ENCODE measurements around the gene C9orf72. TPM values are rescaled to one million over a fixed set of nuclear protein-coding genes. Genes with fewer than 3 reads are reported as not detected.

Gene C9orf72
- total and polyA plus RNA-seq, 3 donors from 2014 or later, result 27.9 to 38.5 (median 32.0) TPM

DNA sequence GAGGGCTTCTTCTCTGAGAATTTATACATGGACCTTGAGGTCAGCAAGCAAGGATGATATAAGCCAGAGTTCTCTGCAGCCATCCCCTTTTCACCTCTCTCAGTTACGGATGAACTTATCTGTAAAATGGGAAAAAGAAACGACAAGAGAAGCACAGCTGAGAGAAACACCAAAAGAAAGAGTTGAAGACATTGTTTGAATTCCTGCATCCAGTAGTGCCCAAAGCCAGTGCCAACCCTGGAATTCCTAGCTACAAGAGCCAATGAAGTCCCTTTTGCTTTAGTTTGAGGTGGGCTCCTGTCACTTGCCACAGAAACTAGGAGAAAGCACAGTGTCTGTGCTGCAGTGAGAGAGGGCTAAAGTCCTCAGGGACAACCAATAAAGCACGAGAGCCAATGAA, 37.1 kb downstream of the C9orf72 start:
- H3K4me3 ChIP-seq, result no peak overlapping the region
- 81 to 91% methylated on average over 3 of the region's 3 CpGs for WGBS, 2 donors
- intact Hi-C loops (cut with DNase I; ENCODE audit: low total_unique reads), result no loop called here
- no peak overlapping the region for H3K27ac ChIP-seq
- peaks cover 14% of the 10 kb centered on the region for H3K4me1 ChIP-seq
- no peak for DNase-seq
- H3K36me3 ChIP-seq (ENCODE audit: low read depth, missing control alignments), result no peaks in the 10 kb centered on the region
- TF ChIP-seq POLR2A (IDR thresholded peaks at IDR 0.05), result no peak
- no peaks in the 10 kb centered on the region for H3K9me3 ChIP-seq
- H3K27me3 ChIP-seq, result no peaks in the 10 kb centered on the region

DNA sequence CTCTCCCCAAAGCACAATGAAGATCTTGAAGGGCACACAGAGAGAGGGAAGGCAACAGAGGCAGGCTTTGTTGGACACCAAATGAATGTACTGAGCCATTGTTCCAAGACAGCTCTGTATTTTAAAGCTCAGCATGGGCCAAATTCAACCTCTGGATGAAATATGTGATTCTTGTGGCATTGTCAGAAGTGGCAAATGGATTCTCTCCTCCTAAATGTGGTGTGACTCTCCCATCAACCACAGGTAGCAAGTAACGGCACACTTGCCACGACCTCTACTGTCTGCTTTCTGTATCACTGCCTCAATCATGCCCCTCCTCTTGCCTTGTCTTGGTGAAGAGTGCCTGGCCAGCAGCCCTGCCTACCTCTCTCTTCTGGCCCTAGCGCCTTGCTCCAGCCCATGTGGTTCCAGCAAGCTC, 37.6 kb downstream of the C9orf72 start:
- 80 to 92% methylated on average over 3 of the region's 3 CpGs for WGBS, 2 donors
- no peak for TF ChIP-seq POLR2A (IDR thresholded peaks at IDR 0.05)
- TF ChIP-seq, protein P1, sequence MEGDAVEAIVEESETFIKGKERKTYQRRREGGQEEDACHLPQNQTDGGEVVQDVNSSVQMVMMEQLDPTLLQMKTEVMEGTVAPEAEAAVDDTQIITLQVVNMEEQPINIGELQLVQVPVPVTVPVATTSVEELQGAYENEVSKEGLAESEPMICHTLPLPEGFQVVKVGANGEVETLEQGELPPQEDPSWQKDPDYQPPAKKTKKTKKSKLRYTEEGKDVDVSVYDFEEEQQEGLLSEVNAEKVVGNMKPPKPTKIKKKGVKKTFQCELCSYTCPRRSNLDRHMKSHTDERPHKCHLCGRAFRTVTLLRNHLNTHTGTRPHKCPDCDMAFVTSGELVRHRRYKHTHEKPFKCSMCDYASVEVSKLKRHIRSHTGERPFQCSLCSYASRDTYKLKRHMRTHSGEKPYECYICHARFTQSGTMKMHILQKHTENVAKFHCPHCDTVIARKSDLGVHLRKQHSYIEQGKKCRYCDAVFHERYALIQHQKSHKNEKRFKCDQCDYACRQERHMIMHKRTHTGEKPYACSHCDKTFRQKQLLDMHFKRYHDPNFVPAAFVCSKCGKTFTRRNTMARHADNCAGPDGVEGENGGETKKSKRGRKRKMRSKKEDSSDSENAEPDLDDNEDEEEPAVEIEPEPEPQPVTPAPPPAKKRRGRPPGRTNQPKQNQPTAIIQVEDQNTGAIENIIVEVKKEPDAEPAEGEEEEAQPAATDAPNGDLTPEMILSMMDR (IDR thresholded peaks at IDR 0.05), result no peak
- no peak overlapping the region for H3K4me3 ChIP-seq
- H3K9me3 ChIP-seq, result no peaks in the 10 kb centered on the region
- intact Hi-C loops (cut with DNase I; ENCODE audit: low total_unique reads), result no loop called here
- no peaks in the 10 kb centered on the region for H3K36me3 ChIP-seq (ENCODE audit: low read depth, missing control alignments)
- H3K27ac ChIP-seq, result no peak overlapping the region
- H3K27me3 ChIP-seq, result no peaks in the 10 kb centered on the region
- DNase-seq, result peak; percentile 34
- H3K4me1 ChIP-seq, result peaks cover 14% of the 10 kb centered on the region

DNA sequence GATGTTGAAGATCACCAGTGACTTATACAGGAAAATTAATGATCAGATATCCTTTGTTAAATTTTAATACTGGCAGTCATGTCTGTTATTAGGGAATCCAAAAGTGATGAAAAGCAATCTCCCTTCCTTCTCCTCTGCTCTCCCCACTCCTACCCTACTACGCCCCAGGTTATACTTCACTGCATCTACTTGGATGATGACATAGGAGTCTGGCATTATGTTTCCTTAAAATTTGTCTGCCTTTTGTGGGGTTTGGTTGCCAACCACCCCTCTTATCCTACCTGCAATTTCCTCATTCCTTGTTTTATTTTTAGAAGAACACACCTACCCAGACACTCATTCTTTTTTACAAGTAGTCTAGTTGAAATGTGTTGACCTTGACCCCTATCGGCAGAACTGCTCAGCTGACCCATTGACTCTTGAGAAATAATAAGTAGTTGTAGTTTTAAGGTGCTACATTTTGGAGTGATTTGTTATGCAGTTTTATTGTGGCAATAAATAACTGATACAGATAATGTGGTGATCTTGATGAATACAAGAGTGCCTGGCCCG, 38.5 kb downstream of the C9orf72 start:
- no peaks in the 10 kb centered on the region for H3K27me3 ChIP-seq
- H3K27ac ChIP-seq, result peak overlapping the region; percentile 25 to 62
- DNase-seq, result no peak
- H3K36me3 ChIP-seq (ENCODE audit: low read depth, missing control alignments), result no peaks in the 10 kb centered on the region
- intact Hi-C loops (cut with DNase I; ENCODE audit: low total_unique reads), result no loop called here
- no peaks in the 10 kb centered on the region for H3K9me3 ChIP-seq
- WGBS, 2 donors, result 66 to 67% methylated on average over 3 of the region's 3 CpGs
- TF ChIP-seq, protein P1 (IDR thresholded peaks at IDR 0.05), result no peak
- TF ChIP-seq POLR2A (IDR thresholded peaks at IDR 0.05), result no peak
- no peak overlapping the region for H3K4me3 ChIP-seq
- peaks cover 13% of the 10 kb centered on the region for H3K4me1 ChIP-seq

DNA sequence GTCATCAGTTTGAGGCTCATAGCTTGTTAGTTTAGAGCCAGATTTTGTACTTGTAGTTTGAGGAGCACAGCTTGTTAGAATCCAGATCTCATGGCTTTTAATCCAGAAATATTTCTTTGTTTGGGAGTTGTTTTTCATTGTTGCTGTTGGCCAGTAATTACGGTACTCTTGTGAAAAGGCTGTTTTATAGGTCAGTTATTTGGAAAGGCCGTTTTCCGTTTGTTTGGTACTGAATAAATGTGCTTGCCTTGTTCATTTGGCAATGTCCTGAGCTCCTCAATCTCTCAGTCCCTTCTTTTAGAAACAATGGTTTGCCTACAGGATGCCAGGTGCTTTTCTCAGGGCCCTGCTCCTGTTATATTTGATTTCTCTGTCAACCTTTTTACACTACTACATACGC, 39.1 kb downstream of the C9orf72 start:
- DNase-seq, result no peak
- H3K27me3 ChIP-seq, result no peaks in the 10 kb centered on the region
- no peak overlapping the region for H3K4me3 ChIP-seq
- WGBS, 2 donors, result 50 to 53% methylated on average over 4 of the region's 4 CpGs
- intact Hi-C loops (cut with DNase I; ENCODE audit: low total_unique reads), result no loop called here
- no peaks in the 10 kb centered on the region for H3K36me3 ChIP-seq (ENCODE audit: low read depth, missing control alignments)
- H3K9me3 ChIP-seq, result no peaks in the 10 kb centered on the region
- H3K27ac ChIP-seq, result peak overlapping the region; percentile 25 to 62
- TF ChIP-seq, protein P1 (IDR thresholded peaks at IDR 0.05), result no peak
- no peak for TF ChIP-seq POLR2A (IDR thresholded peaks at IDR 0.05)
- H3K4me1 ChIP-seq, result peaks cover 7% of the 10 kb centered on the region

DNA sequence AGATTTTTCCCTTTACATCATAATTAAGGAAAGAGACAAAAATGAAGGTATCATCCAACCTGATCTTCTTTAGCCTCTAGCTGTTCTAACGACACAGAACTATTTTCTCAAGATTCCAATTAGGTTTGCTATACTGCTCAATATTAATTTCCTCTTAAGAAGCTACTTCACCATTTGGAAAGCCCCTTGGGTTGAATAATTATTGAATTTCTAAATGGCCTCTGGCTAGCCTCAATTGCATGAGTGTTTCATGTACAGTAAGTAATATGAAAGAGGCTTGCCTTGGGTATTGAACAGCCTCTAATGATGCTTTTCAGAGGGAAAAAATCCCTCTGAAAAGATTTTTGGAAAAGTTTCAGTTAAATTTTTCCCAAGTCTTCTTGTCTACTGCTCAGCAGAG, 40.0 kb downstream of the C9orf72 start:
- Histone ChIP-seq H3K36me3 (ENCODE audit: low read depth, missing control alignments) (no peaks in the 10 kb centered on the region), H3K27me3 (no peaks in the 10 kb centered on the region), H3K9me3 (no peaks in the 10 kb centered on the region), H3K27ac (peak overlapping the region in 1 of 2 donors; percentile 62), H3K4me3 (no peak overlapping the region), H3K4me1 (peaks cover 6% of the 10 kb centered on the region)
- no peak for DNase-seq
- WGBS, 2 donors, result 78 to 96% methylated on average over 1 of the region's 1 CpG
- intact Hi-C loops (cut with DNase I; ENCODE audit: low total_unique reads), result no loop called here
- no peak for TF ChIP-seq POLR2A (IDR thresholded peaks at IDR 0.05)
- TF ChIP-seq, protein P1 (IDR thresholded peaks at IDR 0.05), result no peak
